Activated CD4-positive, alpha-beta T cell treated with anti-CD3 and anti-CD28 coated beads, Interleukin-2, amount 50 U/mL, for 24 hours (primary cell): ENCODE data around the gene COX19.
"Not testable (repeated sequence)": the region's sequence is repeated elsewhere in the genome, so short reads cannot be mapped to it uniquely, and the experiment has no call there.

ENCODE experiments used
- DNase-seq, 2 donors: peaks; one replicate each; pipeline ENCODE4 v3.0.0-alpha.2; 2020; ENCODE audit warnings: low read depth in 1 of 2, low spot score in 1 of 2

The COX19 gene

GRCh38 chr7:927031-927671, 48.2 kb downstream of the COX19 start:
- DNase-seq: no peak

GRCh38 chr7:926061-927030, 49.0 kb downstream of the COX19 start:
- no peak for DNase-seq

GRCh38 chr7:925601-926000, 49.7 kb downstream of the COX19 start:
- no peak for DNase-seq

DNA sequence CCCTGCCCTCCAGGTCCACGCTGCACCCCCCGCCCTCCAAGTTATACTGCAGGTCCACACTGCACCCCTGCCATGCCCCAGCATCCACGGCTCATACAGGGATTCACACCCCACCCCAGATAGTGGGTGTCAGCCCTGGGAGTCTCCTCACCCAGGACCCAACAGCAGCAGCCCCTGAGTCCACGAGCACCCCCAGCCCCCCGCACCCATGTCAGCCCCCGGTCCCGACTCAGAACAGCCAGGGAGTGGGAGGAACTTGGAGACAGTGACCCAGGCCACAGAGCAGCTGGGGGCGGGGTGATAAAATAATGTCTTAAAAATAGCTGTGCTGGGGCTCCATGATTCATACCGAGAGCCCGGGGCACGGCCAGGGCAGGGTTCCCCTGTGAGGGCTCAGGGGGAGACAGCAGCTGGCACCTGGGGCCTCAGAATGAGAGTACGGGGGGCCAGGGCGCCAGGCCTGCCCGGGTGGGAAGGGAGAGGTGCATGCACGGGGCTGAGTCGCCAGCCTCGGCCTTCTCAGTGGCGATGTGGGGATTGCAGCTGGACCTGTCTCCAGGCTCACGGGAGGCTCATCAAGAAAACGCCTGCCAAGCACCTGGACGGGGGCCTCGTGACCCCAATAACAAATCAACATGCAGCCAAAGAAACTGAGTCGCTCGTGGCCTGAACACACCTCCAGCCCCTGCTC, 50.7 kb downstream of the COX19 start:
- DNase-seq: peak in 1 of 2 donors; percentile 60

GRCh38 chr7:924042-924441, 51.3 kb downstream of the COX19 start:
- not testable (repeated sequence) for DNase-seq

- peak; percentile 83 to 96 for DNase-seq
These were observed 52.0 kb downstream of the COX19 start for GRCh38 chr7:923108-924041.

GRCh38 chr7:922334-923107, 52.8 kb downstream of the COX19 start:
- DNase-seq: peak in 1 of 2 donors; percentile 42

GRCh38 chr7:921581-922333, 53.6 kb downstream of the COX19 start:
- DNase-seq: no peak

GRCh38 chr7:921071-921461, 54.3 kb downstream of the COX19 start:
- no peak for DNase-seq

GRCh38 chr7:920351-921070, 54.8 kb downstream of the COX19 start:
- DNase-seq: peak in 1 of 2 donors; percentile 32

DNA sequence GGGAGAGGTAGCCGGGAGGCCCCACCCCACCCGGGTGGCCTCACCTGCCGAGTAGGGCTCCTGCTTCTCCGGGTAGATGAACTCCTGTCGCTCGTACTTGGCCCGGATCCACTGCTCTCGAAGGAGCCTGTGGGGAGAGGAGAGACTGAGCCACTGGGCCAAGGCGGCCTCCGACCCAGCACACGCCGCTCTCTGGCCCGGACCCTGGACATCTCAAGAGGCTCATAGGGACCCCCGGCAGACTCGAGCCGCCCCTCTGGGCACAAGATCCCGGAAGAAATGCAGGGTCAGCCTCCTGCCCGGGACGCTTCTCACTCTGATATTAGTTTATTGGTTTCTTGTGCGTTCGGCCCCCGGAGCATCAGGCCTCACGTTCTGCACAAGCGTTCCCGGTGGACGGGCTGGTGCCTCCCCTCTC, 55.4 kb downstream of the COX19 start:
- DNase-seq: no peak

GRCh38 chr7:919114-919442, 56.3 kb downstream of the COX19 start:
- no peak for DNase-seq

GRCh38 chr7:918441-919113, 56.8 kb downstream of the COX19 start:
- no peak for DNase-seq

DNA sequence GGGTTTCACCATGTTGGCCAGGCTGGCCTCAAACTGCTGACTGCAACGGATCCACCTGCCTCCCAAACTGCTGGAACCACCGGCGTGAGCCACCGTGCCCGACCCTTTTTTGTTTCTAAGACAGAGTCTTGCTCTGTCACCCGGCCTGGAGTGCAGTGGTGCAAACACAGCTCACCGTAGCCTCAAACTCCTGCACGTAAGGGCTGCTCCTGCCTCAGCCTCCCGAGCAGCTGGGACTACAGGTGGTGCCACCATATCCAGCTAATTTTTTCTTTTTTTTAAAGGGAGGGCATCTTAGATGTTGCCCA, 57.3 kb downstream of the COX19 start:
- no peak for DNase-seq

DNA sequence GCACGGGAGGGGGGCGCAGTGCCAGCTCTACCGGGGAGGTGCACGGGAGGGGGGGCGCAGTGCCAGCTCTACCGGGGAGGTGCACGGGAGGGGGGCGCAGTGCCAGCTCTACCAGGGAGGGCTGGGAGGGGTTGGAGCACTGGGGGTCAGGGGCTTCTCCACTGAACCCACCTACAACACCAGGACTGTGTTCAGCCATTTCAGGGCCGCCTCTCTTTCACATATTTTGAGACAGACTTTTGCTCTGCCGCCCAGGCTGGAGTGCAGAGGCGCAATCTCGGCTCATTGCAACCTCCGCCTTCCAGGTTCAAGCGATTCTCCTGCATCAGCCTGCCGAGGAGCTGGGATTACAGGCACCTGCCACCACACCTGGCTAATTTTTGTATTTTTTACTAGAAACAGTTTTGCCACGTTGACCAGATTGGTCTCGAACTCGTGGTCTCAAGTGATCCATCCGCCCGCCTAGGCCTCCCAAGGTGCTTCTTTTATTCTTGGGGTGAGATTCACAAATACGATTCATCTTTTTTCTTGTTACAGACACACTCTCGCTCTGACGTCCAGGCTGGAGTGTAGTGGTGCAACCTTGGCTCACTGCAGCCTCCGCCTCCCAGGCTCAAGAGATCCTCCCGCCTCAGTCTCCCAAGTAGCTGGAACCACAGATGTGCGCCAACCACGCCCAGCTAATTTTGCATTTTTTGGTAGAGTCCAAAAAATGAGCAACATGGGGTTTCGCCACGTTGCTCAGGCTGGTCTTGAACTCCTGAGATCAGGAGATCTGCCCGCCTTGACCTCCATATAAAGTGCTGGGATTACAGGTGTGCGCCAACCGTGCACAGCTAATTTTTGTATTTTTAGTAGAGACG, 57.9 kb downstream of the COX19 start:
- DNase-seq: no peak

GRCh38 chr7:916291-916941, 58.9 kb downstream of the COX19 start:
- no peak for DNase-seq
